Superior temporal gyrus (tissue), 1 donor: ENCODE data around the gene WDR55.
"Not testable (repeated sequence)": the region's sequence is repeated elsewhere in the genome, so short reads cannot be mapped to it uniquely, and the experiment has no call there.

ENCODE experiments used
- DNase-seq: peaks from one replicate; pipeline ENCODE4 v3.0.0-alpha.2; 2016; ENCODE audit errors: extremely low spot score

Gene WDR55

GRCh38 chr5:140664359-140665119, at the start of gene WDR55:
TSS of gene WDR55 (plus strand) at chr5:140664904. CDS start at chr5:140664913, 9 bp downstream.
- DNase-seq: peak; percentile 96

GRCh38 chr5:140622301-140622700, 42.4 kb upstream of the WDR55 start:
- DNase-seq: no peak

- DNase-seq: not testable (repeated sequence)
These were observed 41.6 kb upstream of the WDR55 start for GRCh38 chr5:140623061-140623460.

GRCh38 chr5:140624886-140625285, 39.8 kb upstream of the WDR55 start:
- not testable (repeated sequence) for DNase-seq

GRCh38 chr5:140627972-140628371, 36.7 kb upstream of the WDR55 start:
- DNase-seq: no peak

- no peak for DNase-seq
These were observed 36.0 kb upstream of the WDR55 start for GRCh38 chr5:140628711-140629110.

GRCh38 chr5:140630292-140631035, 34.2 kb upstream of the WDR55 start:
- DNase-seq: no peak

GRCh38 chr5:140631036-140631417, 33.7 kb upstream of the WDR55 start:
- DNase-seq: peak; percentile 34

- no peak for DNase-seq
These were observed 32.8 kb upstream of the WDR55 start for GRCh38 chr5:140631831-140632365.

GRCh38 chr5:140632366-140633020, 32.2 kb upstream of the WDR55 start:
- peak; percentile 55 for DNase-seq

- DNase-seq: peak; percentile 31
These were observed 31.7 kb upstream of the WDR55 start, which contains the start of gene CD14 for GRCh38 chr5:140633021-140633471. TSS of gene CD14 (minus strand) at chr5:140633175. CDS start at chr5:140633071, 104 bp downstream.

GRCh38 chr5:140633501-140633900, 31.2 kb upstream of the WDR55 start:
- DNase-seq: no peak

- no peak for DNase-seq
These were observed 30.6 kb upstream of the WDR55 start for GRCh38 chr5:140634103-140634502.

- DNase-seq: no peak
These were observed 29.1 kb upstream of the WDR55 start for GRCh38 chr5:140635291-140636257.

GRCh38 chr5:140637371-140638100, 27.2 kb upstream of the WDR55 start:
- DNase-seq: no peak

- DNase-seq: not testable (repeated sequence)
These were observed 25.9 kb upstream of the WDR55 start for GRCh38 chr5:140638898-140639147.

GRCh38 chr5:140639148-140639981, 25.3 kb upstream of the WDR55 start, which contains the start of gene TMCO6:
TSS of gene TMCO6 (plus strand) at chr5:140639451. CDS start at chr5:140639528, 77 bp downstream.
- peak; percentile 95 for DNase-seq

- no peak for DNase-seq
These were observed 23.0 kb upstream of the WDR55 start for GRCh38 chr5:140641716-140642115.

GRCh38 chr5:140642718-140643117, 22.0 kb upstream of the WDR55 start:
- DNase-seq: no peak
